Stimulated activated naive CD4-positive, alpha-beta T cell (primary cell): ENCODE data around the gene FMNL2.

Source experiments
- DNase-seq, 6 experiments: peaks; one replicate each; lab custom pipeline; 2025; lab: John Stamatoyannopoulos, UW

The FMNL2 gene

DNA sequence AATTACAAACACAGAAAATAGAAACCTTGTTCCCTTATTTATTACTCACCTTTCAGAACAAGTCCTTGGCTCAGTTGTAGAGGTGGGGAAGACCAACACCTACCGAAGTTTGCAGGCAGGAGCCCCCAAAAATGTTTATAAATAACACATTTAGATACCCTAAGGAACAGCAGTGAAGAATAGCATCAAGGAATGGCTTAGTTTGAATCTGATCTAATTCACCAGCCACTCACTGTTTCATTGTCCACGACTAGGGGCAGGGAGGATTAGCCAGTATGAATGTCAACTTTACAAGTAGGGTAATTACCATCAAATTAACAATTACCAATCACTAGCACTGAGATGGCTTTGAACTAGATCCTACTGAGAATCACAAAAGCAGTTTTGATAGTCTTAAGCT, 316.9 kb downstream of the FMNL2 start:
- no peak for DNase-seq

DNA sequence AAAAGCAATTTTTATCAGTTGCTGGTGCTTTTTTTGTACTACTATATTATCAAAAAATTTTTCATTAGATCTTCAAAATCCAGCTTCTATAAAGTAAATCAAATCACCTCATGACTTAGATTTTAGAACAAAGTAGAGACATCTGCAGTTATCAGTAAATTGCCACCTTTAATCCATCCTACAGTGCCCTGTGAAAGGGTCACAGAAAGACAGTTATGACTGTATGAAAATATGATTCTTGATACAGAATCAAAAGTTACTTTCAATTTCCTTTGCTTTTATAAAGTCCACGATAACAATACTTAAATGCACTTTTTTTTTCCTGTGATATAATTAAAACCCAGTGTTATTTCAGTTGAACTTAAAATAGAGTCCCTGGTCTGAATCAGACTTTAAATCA, 320.9 kb downstream of the FMNL2 start:
- DNase-seq: no peak

DNA sequence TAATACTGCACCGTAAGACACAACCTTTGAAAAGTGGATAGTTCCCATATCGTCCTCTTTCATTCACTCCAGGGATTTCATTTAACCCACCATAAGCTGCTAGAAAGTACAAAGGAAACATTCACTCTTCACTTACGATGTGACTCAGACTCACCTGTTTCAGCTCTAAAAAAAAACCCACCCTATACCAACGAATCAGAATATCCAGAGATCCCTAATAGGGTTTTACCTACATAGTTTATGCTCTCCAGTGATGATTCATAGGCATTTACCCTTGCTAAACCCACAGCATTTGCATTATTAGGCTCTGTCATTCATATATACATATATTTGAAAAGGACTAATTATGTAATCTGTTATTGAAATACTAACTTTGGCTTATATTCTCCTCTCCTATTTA, 322.1 kb downstream of the FMNL2 start:
- DNase-seq: no peak

DNA sequence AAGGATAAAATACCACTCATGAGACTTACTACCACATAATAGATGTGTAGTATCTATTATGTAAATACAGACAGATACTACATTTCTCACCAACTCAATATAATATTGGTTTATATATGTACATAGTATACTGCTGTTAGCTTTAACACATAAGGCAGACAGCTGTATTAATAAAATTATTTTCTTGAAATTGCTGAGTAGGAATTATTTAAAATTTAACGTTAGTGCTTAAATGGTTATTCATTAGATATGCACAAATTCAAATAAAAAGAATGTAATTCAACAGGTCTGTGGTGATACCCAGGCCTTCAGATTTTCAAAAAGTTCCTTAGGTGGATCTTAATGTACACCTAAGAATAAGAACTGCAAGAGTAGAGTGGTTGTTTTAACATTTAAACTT, 323.2 kb downstream of the FMNL2 start:
- DNase-seq: no peak

DNA sequence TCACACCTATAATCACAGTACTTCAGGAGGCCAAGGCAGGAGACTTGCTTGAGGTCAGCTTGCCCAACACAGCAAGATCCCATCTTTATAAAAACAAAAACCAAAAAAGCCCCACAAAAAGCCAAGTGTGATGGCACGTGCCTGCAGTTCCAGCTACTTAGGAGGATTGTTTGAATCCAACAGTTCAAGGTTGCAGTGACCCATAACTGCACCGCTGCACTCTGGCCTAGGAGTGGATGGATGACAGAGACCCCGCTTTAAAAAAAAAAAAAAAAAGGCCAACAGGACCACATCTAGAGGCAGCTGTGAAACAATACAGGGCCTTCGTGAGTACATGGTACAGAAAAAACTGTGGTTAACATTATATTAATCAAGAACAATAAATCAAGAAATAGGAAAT, 326.1 kb downstream of the FMNL2 start:
- DNase-seq: no peak

DNA sequence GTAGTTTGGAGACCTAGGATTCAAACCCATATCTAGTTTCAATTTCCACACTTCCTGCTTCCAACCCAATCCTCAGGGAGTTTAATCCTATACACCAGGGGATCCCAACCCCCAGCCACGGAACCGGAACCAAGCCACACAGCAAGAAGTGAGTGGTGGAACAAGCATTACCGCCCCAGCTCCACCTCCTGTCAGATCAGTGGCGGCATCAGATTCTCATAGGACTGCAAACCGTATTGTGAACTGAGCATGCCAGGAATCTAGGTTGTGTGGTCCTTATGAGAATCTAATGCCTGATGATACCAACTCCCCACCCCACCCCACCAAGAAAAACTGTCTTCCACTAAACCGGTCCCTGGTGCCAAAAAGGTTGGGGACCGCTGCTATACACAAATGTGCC, 329.8 kb downstream of the FMNL2 start:
- DNase-seq: no peak

DNA sequence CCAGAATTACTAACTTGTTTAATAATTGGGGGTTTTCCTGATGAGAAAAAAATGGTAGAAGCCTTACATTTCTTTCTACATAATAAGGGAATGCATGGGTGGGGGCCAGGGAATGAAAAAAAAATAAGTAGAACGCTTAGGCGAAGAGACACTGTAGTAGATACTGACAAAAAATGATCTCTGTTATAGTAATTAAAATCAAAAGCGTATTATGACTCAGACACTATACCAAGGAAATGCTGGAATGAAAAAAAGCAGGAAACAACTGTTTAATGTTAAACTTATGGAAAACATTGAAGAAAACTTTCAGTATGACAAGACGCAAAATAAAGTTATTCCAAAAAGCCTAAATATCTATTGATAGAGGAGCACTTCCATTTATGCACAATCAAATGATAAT, 339.4 kb downstream of the FMNL2 start:
- DNase-seq: no peak

DNA sequence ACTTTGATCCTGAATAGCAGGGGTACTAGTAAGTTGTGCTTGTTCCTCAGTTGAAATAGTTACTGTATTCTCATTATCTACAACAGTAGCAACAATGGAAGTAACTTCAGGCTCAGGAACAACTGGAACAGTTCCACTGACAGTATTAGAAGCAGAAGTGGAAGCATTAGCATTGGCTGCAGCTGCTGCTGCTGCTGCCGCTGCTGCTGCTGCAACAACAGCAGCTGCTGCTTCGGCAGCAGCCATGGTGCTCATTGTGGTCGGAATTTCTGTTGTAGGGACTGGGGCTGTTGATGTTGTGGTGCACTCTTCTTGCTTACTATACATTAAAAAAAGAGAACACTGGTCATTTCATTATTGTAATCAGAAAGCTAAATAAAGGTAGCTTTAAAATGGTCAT, 341.5 kb downstream of the FMNL2 start:
- no peak for DNase-seq

DNA sequence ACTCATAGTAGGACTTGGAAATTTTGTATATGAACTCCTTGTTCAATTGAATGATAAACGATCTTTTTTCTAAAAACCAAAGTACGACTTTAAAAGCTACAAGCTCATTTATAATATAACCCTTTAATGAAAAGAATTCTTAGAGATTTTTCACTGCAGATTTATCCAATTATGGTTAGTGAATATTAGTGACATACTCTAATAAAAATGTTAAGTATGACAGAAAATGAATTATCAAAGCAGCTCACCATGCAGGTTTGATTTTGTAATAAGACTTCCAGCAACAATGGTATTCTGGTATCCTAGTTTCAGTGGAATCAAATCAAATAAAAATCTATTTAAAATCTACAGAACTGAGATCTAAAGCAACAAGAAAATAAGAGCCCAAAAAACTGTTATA, 343.8 kb downstream of the FMNL2 start:
- DNase-seq: no peak

DNA sequence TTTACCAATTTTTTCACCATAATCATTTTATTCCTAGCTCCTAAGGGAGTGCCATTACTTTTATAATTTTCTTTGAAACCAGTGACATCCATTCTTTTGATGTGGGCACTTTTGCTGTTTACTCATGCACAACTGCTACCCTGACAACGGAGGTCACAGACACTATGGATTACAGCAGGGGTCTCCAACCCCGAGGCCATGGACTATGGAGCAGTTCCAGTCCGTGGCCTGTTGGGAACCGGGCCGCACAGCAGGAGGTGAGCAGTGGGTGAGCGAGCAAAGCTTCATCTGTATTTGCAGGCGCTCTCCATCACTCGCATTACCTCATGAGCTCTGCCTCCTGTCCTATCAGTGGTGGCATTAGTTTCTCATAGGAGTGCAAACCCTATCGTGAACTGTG, 347.7 kb downstream of the FMNL2 start:
- DNase-seq: no peak

DNA sequence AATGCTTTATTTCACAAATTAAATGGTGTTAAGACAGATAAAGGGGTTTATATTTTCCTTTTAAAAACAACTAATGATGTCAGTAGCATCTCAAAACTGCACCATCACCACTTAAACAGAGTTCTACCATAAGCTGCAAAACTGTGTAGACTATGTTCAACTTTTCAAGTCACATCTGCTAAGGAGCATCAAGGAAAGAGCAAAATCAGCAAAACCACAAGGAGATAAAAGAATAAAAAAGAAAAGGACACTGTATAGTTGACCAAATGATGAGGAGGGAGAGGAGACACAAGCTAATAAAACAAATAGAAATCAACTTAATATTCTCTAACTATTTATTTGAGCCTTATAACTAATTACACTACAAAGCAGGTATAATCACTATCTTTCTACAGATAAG, 348.4 kb downstream of the FMNL2 start:
- DNase-seq: no peak

DNA sequence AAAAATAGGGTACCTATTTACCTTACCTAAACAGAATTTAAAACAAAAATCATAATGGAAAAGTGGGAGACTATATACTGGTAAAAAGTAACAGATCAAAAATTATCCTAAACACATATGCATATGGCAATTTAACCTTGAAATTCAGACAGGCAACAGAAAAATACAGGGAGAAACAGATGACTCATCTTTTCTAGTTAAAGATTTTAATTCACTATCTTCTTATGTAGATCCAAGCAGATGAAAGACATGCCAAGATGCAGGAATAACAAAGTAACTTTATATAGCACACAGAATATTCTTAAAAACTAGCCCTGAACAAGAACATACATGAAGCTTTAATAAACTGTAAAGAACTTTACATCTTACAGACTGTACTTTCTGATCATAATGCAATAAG, 351.3 kb downstream of the FMNL2 start:
- DNase-seq: no peak

DNA sequence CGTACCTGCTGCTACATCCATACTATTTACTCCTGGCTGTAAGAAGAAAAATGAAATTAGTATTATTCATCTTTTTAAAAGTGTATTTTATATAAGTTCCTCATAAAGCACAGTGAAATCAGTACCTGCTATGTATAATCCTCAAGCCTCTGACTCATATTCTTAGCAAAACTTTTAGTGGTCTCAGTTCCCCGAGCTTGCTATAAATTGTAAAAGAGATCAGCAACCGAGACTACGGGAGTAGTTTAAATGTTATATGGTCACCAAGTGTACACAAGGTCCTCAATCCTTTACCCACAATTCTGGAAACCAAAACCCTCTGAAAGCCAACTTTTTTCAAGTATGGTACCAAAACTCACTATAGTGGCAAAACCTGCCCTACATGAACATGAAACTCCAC, 358.1 kb downstream of the FMNL2 start:
- no peak for DNase-seq

DNA sequence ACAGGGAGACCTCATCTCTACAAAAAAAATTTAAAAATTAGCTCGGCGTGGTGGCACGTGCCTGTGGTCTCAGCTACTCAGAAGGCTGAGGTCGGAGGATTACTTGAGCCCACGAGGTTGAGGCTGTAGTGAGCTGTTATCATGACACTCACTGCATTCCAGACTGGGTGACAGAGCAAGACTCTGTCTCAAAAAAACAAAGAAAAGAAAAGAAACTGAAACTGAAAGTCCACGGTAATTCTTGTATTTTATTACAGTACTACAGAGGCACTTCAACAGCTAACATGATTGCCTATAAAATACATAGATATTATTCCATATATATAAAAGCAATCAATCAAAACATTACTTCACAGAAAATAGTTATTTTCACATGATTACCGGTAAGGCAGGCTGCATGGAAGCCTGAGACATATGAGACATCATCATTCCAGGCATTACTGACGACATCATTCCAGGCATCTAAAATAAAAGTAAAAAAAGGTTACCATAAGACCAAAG, 359.2 kb downstream of the FMNL2 start:
- DNase-seq: peak in 3 of 6 experiments; percentile 6 to 16 (median 10)

DNA sequence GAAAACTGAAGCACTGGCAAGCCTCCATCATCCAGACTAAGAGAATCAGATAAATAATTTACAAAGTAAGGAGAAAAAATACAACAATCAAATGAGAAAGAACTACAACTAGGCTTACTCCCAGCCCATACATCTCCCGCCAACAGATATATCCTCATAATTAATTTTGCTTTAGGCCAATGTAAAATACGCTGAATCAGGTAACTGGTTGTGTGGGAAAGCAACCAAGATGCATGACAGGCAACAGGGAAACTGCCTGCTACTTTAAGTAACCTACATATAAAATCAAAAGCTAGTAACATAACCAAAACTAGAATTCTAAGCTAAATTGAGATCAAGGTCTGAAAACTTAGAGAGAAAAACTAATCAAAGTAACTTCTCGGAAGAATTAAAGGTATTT, 360.8 kb downstream of the FMNL2 start:
- DNase-seq: no peak

DNA sequence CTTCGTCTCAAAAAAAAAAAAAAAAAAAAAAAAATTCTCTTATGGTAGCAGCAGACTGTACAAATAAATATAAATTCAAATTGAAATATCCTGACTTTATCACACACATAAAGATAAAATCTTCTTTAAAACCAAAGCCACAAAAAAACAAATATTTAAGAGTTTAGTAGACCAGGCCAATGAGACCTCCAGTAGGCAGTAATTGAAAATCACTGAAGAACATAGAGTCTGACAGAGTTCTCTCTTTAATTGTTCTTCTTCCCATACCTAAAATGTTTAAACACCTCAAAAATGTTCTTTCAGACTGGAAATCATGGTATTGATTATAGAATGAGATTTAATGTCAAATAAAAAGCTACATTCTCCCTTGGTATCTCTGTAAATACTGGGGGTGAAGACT, 361.5 kb downstream of the FMNL2 start:
- DNase-seq: no peak
